GM20431 (cell line): ENCODE data around the gene SCG3.

ENCODE experiments used
- in situ Hi-C: fragments of 300-500 bp; cut with MseI, MboI; formaldehyde crosslinking; loops from one replicate; pipeline ENCODE4 v1.15.0; 2020; ENCODE audit warnings: low sequenced_read_pairs; ENCODE audit not compliant: unreplicated experiment

SCG3 gene

GRCh38 chr15:51677021-51677420, 4.3 kb upstream of the SCG3 start:
- in situ Hi-C loops, result no loop called here

GRCh38 chr15:51677452-51677851, 3.9 kb upstream of the SCG3 start:
- in situ Hi-C loops, result no loop called here

- in situ Hi-C loops, result no loop called here
Observed at GRCh38 chr15:51678096-51678495, 3.2 kb upstream of the SCG3 start.

GRCh38 chr15:51680321-51680720, 982 bp upstream of the SCG3 start:
- in situ Hi-C loops, result no loop called here

- in situ Hi-C loops, result no loop called here
Observed at GRCh38 chr15:51687565-51687964, 6.3 kb downstream of the SCG3 start.

- in situ Hi-C loops, result no loop called here
Observed at GRCh38 chr15:51688863-51689262, 7.6 kb downstream of the SCG3 start.

GRCh38 chr15:51692154-51692553, 10.9 kb downstream of the SCG3 start:
- in situ Hi-C loops, result no loop called here

- in situ Hi-C loops, result no loop called here
Observed at GRCh38 chr15:51696566-51696965, 15.3 kb downstream of the SCG3 start.

- in situ Hi-C loops, result no loop called here
Observed at GRCh38 chr15:51697163-51697562, 15.9 kb downstream of the SCG3 start.

- in situ Hi-C loops, result no loop called here
Observed at GRCh38 chr15:51699373-51699772, 18.1 kb downstream of the SCG3 start.

GRCh38 chr15:51702710-51703109, 21.4 kb downstream of the SCG3 start:
- in situ Hi-C loops, result no loop called here

- in situ Hi-C loops, result no loop called here
Observed at GRCh38 chr15:51706291-51706690, 25.0 kb downstream of the SCG3 start.

GRCh38 chr15:51706926-51707608, 25.8 kb downstream of the SCG3 start:
- in situ Hi-C loops, result no loop called here

- in situ Hi-C loops, result no loop called here
Observed at GRCh38 chr15:51708013-51708412, 26.7 kb downstream of the SCG3 start.

- in situ Hi-C loops, result no loop called here
Observed at GRCh38 chr15:51709031-51709430, 27.7 kb downstream of the SCG3 start.

GRCh38 chr15:51714162-51714561, 32.9 kb downstream of the SCG3 start:
- in situ Hi-C loops, result no loop called here

- in situ Hi-C loops, result no loop called here
Observed at GRCh38 chr15:51714911-51715310, 33.6 kb downstream of the SCG3 start.

- in situ Hi-C loops, result no loop called here
Observed at GRCh38 chr15:51718219-51718618, 36.9 kb downstream of the SCG3 start.

- in situ Hi-C loops, result no loop called here
Observed at GRCh38 chr15:51718746-51719145, 37.4 kb downstream of the SCG3 start.

- in situ Hi-C loops, result no loop called here
Observed at GRCh38 chr15:51720201-51720995, 39.1 kb downstream of the SCG3 start.

- in situ Hi-C loops, result no loop called here
Observed at GRCh38 chr15:51721199-51721960, 40.1 kb downstream of the SCG3 start.
